ENCODE results near the gene DDAH1. TPM values are rescaled to one million over a fixed set of nuclear protein-coding genes. Genes with fewer than 3 reads are reported as not detected.

Gene DDAH1
- total RNA-seq, 1 experiment from 2014 or later: 36.3 TPM

DNA sequence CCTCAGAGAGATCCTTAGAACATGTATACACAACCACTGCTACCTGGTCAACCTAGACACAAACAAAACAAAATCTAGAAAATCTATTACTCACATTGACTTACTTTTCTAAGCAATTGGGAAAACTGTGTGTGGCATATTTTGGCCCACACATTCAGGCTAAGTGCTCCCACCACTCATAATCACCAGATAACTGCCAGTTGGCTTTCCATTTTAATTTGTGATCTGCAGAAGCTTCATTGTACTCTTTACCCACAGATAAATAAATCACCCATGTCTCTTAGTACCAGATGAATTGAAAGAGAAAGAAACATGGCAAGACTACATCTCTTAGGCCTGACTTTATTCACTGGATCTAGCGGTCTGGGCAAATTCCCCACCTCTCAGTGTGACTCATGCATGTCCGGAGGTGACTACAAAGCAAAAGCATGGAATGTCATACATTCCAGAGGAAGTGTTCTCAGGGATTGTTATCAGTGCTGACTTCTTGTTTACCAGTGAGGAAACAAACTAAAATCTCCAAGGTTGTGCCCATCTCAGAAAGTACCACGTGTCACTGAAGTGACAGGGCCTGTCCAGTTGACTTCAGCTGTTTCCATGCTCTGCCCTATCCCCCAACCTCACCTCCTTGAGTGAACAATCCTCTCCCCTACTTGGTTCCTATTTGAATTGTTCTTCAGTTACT, 136.1 kb downstream of the DDAH1 start:
- TF ChIP-seq, protein P1, sequence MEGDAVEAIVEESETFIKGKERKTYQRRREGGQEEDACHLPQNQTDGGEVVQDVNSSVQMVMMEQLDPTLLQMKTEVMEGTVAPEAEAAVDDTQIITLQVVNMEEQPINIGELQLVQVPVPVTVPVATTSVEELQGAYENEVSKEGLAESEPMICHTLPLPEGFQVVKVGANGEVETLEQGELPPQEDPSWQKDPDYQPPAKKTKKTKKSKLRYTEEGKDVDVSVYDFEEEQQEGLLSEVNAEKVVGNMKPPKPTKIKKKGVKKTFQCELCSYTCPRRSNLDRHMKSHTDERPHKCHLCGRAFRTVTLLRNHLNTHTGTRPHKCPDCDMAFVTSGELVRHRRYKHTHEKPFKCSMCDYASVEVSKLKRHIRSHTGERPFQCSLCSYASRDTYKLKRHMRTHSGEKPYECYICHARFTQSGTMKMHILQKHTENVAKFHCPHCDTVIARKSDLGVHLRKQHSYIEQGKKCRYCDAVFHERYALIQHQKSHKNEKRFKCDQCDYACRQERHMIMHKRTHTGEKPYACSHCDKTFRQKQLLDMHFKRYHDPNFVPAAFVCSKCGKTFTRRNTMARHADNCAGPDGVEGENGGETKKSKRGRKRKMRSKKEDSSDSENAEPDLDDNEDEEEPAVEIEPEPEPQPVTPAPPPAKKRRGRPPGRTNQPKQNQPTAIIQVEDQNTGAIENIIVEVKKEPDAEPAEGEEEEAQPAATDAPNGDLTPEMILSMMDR (conservative IDR thresholded peaks at IDR 0.05): no peak
- Histone ChIP-seq H2BK15ac (ENCODE audit: low read depth, low read length) (no peak overlapping the region), H3K27me3 (ENCODE audit: insufficient read depth, low read length) (no peaks in the 10 kb centered on the region), H3K14ac (ENCODE audit: insufficient read depth, low read length) (no peak overlapping the region), H3T11ph (ENCODE audit: low read length) (no peak overlapping the region), H3K56ac (ENCODE audit: insufficient read length, low read depth, low read length) (no peak overlapping the region), H3K18ac (ENCODE audit: insufficient read length, low read depth, low read length) (no peak overlapping the region), H4K91ac (ENCODE audit: insufficient read length, low read depth, low read length) (no peak overlapping the region), H4K20me1 (ENCODE audit: control insufficient read depth, insufficient read depth, insufficient read length) (no peaks in the 10 kb centered on the region), H3K79me2 (ENCODE audit: insufficient read depth, low read length) (peaks cover 3% of the 10 kb centered on the region; the same call in 1 of the 2 replicates), H4K5ac (ENCODE audit: insufficient read length, low read depth, low read length) (no peak overlapping the region), H3K23me2 (ENCODE audit: insufficient read length, low read depth, low read length, poor library complexity, severe bottlenecking) (no peaks in the 10 kb centered on the region), H3K4me2 (ENCODE audit: insufficient read depth, insufficient read length, low read length) (no peak overlapping the region), H2BK20ac (ENCODE audit: low read depth, low read length, poor library complexity, severe bottlenecking) (no peak overlapping the region), H2AFZ (ENCODE audit: low read length) (no peak overlapping the region), H3K4me1 (ENCODE audit: insufficient read depth, low read length) (peaks cover 20% of the 10 kb centered on the region), H3K9ac (ENCODE audit: extremely low read depth, insufficient read length, low read length) (no peak overlapping the region), H3K27ac (ENCODE audit: insufficient read length, low read depth, low read length) (no peak overlapping the region), H2BK120ac (ENCODE audit: low read depth, low read length, poor library complexity, severe bottlenecking) (no peak overlapping the region), H4K8ac (replicated peaks; ENCODE audit: insufficient read length, low read depth, low read length) (no peak overlapping the region), H2BK5ac (ENCODE audit: insufficient read length, low read length) (no peak overlapping the region), H2AK5ac (ENCODE audit: insufficient read length, low read length) (peak overlapping the region; percentile 68), H2BK12ac (ENCODE audit: insufficient read length, low read depth, low read length) (no peak overlapping the region), H3K79me1 (ENCODE audit: insufficient read depth, low read depth, low read length, poor library complexity, severe bottlenecking) (no peaks in the 10 kb centered on the region), H3K23ac (ENCODE audit: insufficient read length, low read depth, low read length) (no peak overlapping the region), H3K9me3 (ENCODE audit: control insufficient read depth, low read depth, low read length) (no peaks in the 10 kb centered on the region), H3K4ac (ENCODE audit: low read depth, low read length) (no peak overlapping the region)
- Mint-ChIP-seq H3K4me1 (peaks cover 41 to 53% of the 10 kb centered on the region in 2 experiments), H3K27ac (peak overlapping the region in 2 of 3 experiments; percentile 25 to 28; a peak in 4 of 7 replicates), H3K27me3 (ENCODE audit: low read depth) (no peaks in the 10 kb centered on the region), H3K36me3 (ENCODE audit: insufficient read depth in 1 of 3, low read depth in 3 of 3) (peaks cover 0 to 3% (median 0%) of the 10 kb centered on the region in 3 experiments; a peak in 1 of 7 replicates), H3K4me3 (no peak overlapping the region), H3K9me3 (peaks cover 0 to 9% of the 10 kb centered on the region in 2 experiments; a peak in 2 of 5 replicates)
- DNase-seq: peak; percentile 67
- WGBS (ENCODE audit: extremely low coverage, insufficient read length, low lambda C conversion rate): no CpG with 5 or more reads among the region's 3 CpGs

All from H9 (cell line).